ENCODE data around the gene SNAPIN. TPM values are rescaled to one million over a fixed set of nuclear protein-coding genes. Genes with fewer than 3 reads are reported as not detected.

Gene SNAPIN
- total and polyA plus RNA-seq, 9 of the 15 experiments (the other 6 are each of a cell fraction or from before 2014, with no cell fraction given) = 11.2 to 43.9 (median 32.3) TPM

GRCh38 chr1:153633161-153633753, 25.2 kb upstream of the SNAPIN start (continued):
- TF ChIP-seq ZBTB33 (CRISPR knock-in tag; IDR thresholded peaks at IDR 0.05) (peak; percentile 59; the same call in 1 of the 2 replicates), ZNF146 (CRISPR knock-in tag; IDR thresholded peaks at IDR 0.05; ENCODE audit: unreplicated experiment) (no peak), DPF2 (IDR thresholded peaks at IDR 0.05) (peak; percentile 35; the same call in 1 of the 2 replicates), DACH1 (IDR thresholded peaks at IDR 0.05; ENCODE audit: partially characterized antibody) (no peak), BRF2 (IDR thresholded peaks at IDR 0.05; ENCODE audit: borderline replicate concordance, insufficient read depth, insufficient read length) (no peak), E2F8 (IDR thresholded peaks at IDR 0.05; ENCODE audit: low read depth, partially characterized antibody) (no peak), ZNF212 (CRISPR knock-in tag; IDR thresholded peaks at IDR 0.05) (no peak), NONO (IDR thresholded peaks at IDR 0.05; ENCODE audit: low read depth in 2 of 2, low read length in 1 of 2) (no peak), EZH2 (IDR thresholded peaks at IDR 0.05; ENCODE audit: borderline replicate concordance, low read depth, low read length) (no peak), ZNF263 (CRISPR knock-in tag; IDR thresholded peaks at IDR 0.05; ENCODE audit: borderline replicate concordance) (no peak), NBN (IDR thresholded peaks at IDR 0.05; ENCODE audit: low read depth) (peak; percentile 55; the same call in 1 of the 2 replicates), SRSF3 (IDR thresholded peaks at IDR 0.05; ENCODE audit: insufficient read depth, low read length) (no peak), MAZ (CRISPR knock-in tag; conservative IDR thresholded peaks at IDR 0.05 in 1 of 2, IDR thresholded peaks at IDR 0.05 in 1 of 2) (peak in 1 of 2 experiments; percentile 6; a peak in 1 of 4 replicates), KDM5B (IDR thresholded peaks at IDR 0.05; ENCODE audit: insufficient replicate concordance, low read depth, low read length) (no peak), CEBPB (tag; IDR thresholded peaks at IDR 0.05) (peak; percentile 47), MLLT1 (IDR thresholded peaks at IDR 0.05) (0 out of 4 replicates have a peak, but pooled peaks of 1 of the 2 experiments have one; percentile 20), SPI1 (IDR thresholded peaks at IDR 0.05; ENCODE audit: borderline replicate concordance, low read depth, low read length) (peak; percentile 75; the same call in 1 of the 2 replicates), KHSRP (IDR thresholded peaks at IDR 0.05) (no peak), ZNF316 (IDR thresholded peaks at IDR 0.05) (no peak), SMC3 (conservative IDR thresholded peaks at IDR 0.05; ENCODE audit: insufficient read depth, low read depth, low read length) (0 out of 2 replicates have a peak, but pooled peaks have one; percentile 9)

Data from K562 (cell line).